Fibroblast of skin of right quadriceps (primary cell): ENCODE data around the gene CALD1.

Source experiments
- DNase-seq: peaks from one replicate; pipeline ENCODE4 v3.0.0-alpha.2; 2013

Gene CALD1

GRCh38 chr7:134932707-134933370 lies 153.4 kb downstream of the CALD1 start:
- DNase-seq: no peak

GRCh38 chr7:134933460-134934068 lies 154.1 kb downstream of the CALD1 start:
- DNase-seq: no peak

GRCh38 chr7:134935701-134936100 lies 156.3 kb downstream of the CALD1 start:
- DNase-seq: peak; percentile 35

- peak; percentile 27 for DNase-seq
These were observed 157.6 kb downstream of the CALD1 start for GRCh38 chr7:134936893-134937510.

GRCh38 chr7:134938141-134938540 lies 158.7 kb downstream of the CALD1 start:
- no peak for DNase-seq

- DNase-seq: no peak
These were observed 159.7 kb downstream of the CALD1 start for GRCh38 chr7:134939136-134939535.

- no peak for DNase-seq
These were observed 161.3 kb downstream of the CALD1 start for GRCh38 chr7:134940729-134941128.

- peak; percentile 86 for DNase-seq
These were observed 161.9 kb downstream of the CALD1 start for GRCh38 chr7:134941185-134941900.

- no peak for DNase-seq
These were observed 162.5 kb downstream of the CALD1 start for GRCh38 chr7:134941952-134942351.

GRCh38 chr7:134942690-134943466 lies 163.4 kb downstream of the CALD1 start:
- DNase-seq: no peak

GRCh38 chr7:134943785-134944400 lies 164.5 kb downstream of the CALD1 start:
- peak; percentile 27 for DNase-seq

- DNase-seq: no peak
These were observed 166.3 kb downstream of the CALD1 start for GRCh38 chr7:134945691-134946090.

GRCh38 chr7:134946260-134946659 lies 166.8 kb downstream of the CALD1 start:
- peak; percentile 25 for DNase-seq

GRCh38 chr7:134947329-134947728 lies 167.9 kb downstream of the CALD1 start:
- no peak for DNase-seq

GRCh38 chr7:134947831-134948230 lies 168.4 kb downstream of the CALD1 start:
- DNase-seq: no peak

GRCh38 chr7:134948246-134948645 lies 168.8 kb downstream of the CALD1 start:
- no peak for DNase-seq

- peak; percentile 27 for DNase-seq
These were observed 169.3 kb downstream of the CALD1 start for GRCh38 chr7:134948736-134949135.

GRCh38 chr7:134949171-134949570 lies 169.7 kb downstream of the CALD1 start:
- DNase-seq: no peak

- DNase-seq: no peak
These were observed 175.0 kb downstream of the CALD1 start for GRCh38 chr7:134954197-134955082.

GRCh38 chr7:134957005-134957404 lies 177.6 kb downstream of the CALD1 start:
- no peak for DNase-seq

- DNase-seq: no peak
These were observed 180.4 kb downstream of the CALD1 start for GRCh38 chr7:134959810-134960209.
